Islet of Langerhans (tissue), 1 donor: ENCODE measurements around the gene SIK3.
A peak's percentile ranks its signal among the peaks of the same experiment; 100 is the strongest.

Source experiments
- FAIRE-seq: peaks from one replicate; lab custom pipeline; 2011; peaks lifted over from hg19 to GRCh38; lab: Jason Lieb, UNC

Gene SIK3

GRCh38 chr11:116893906-116894305, 204.3 kb downstream of the SIK3 start:
- peak; percentile 38 for FAIRE-seq

- no peak for FAIRE-seq
Measured at GRCh38 chr11:116893437-116893836, 204.8 kb downstream of the SIK3 start.

GRCh38 chr11:116892374-116892773, 205.9 kb downstream of the SIK3 start:
- FAIRE-seq: no peak

- no peak for FAIRE-seq
Measured at GRCh38 chr11:116891746-116892145, 206.5 kb downstream of the SIK3 start.

GRCh38 chr11:116890607-116891006, 207.6 kb downstream of the SIK3 start:
- no peak for FAIRE-seq

- FAIRE-seq: peak; percentile 38
Measured at GRCh38 chr11:116890193-116890592, 208.0 kb downstream of the SIK3 start.

GRCh38 chr11:116888884-116889549, 209.2 kb downstream of the SIK3 start:
- no peak for FAIRE-seq

GRCh38 chr11:116888024-116888423, 210.2 kb downstream of the SIK3 start:
- FAIRE-seq: no peak

- peak; percentile 62 for FAIRE-seq
Measured at GRCh38 chr11:116885951-116886655, 212.1 kb downstream of the SIK3 start.

- FAIRE-seq: no peak
Measured at GRCh38 chr11:116882386-116882785, 215.8 kb downstream of the SIK3 start.

- no peak for FAIRE-seq
Measured at GRCh38 chr11:116881143-116881542, 217.1 kb downstream of the SIK3 start.

GRCh38 chr11:116879800-116880625, 218.2 kb downstream of the SIK3 start:
- FAIRE-seq: peak; percentile 97

GRCh38 chr11:116876656-116877055, 221.6 kb downstream of the SIK3 start:
- no peak for FAIRE-seq

GRCh38 chr11:116875194-116875593, 223.0 kb downstream of the SIK3 start:
- FAIRE-seq: no peak

GRCh38 chr11:116874251-116874650, 224.0 kb downstream of the SIK3 start:
- no peak for FAIRE-seq

GRCh38 chr11:116873381-116873780, 224.8 kb downstream of the SIK3 start:
- FAIRE-seq: no peak

- no peak for FAIRE-seq
Measured at GRCh38 chr11:116871248-116871647, 227.0 kb downstream of the SIK3 start.

- FAIRE-seq: no peak
Measured at GRCh38 chr11:116870054-116870453, 228.2 kb downstream of the SIK3 start.

- no peak for FAIRE-seq
Measured at GRCh38 chr11:116869610-116870009, 228.6 kb downstream of the SIK3 start.

GRCh38 chr11:116868066-116868465, 230.2 kb downstream of the SIK3 start:
- no peak for FAIRE-seq

GRCh38 chr11:116867619-116868018, 230.6 kb downstream of the SIK3 start:
- FAIRE-seq: no peak

GRCh38 chr11:116866804-116867455, 231.3 kb downstream of the SIK3 start:
- FAIRE-seq: no peak

GRCh38 chr11:116865696-116866095, 232.5 kb downstream of the SIK3 start:
- no peak for FAIRE-seq
